C4-2B (cell line): Measurements from ENCODE around the gene SLC4A9.
"Not testable (repeated sequence)": the region's sequence is repeated elsewhere in the genome, so short reads cannot be mapped to it uniquely, and the experiment has no call there.

Source experiments
- H3K27ac ChIP-seq: fragments of 450-650 bp; 2 replicates; pipeline ENCODE4 v1.5.1; 2017
- ZFX ChIP-seq: fragments of 450-650 bp; IDR thresholded peaks from 2 replicates; pipeline ENCODE4 v1.6.1; 2017
- TF ChIP-seq, protein P1 (sequence below): fragments of 450-650 bp; conservative IDR thresholded peaks from 2 replicates; pipeline ENCODE4 v1.5.1; 2017; ENCODE audit warnings: mild to moderate bottlenecking

Gene SLC4A9

GRCh38 chr5:140418862-140419520 lies 59.0 kb downstream of the SLC4A9 start:
- no peak for TF ChIP-seq ZFX
- TF ChIP-seq, protein P1, sequence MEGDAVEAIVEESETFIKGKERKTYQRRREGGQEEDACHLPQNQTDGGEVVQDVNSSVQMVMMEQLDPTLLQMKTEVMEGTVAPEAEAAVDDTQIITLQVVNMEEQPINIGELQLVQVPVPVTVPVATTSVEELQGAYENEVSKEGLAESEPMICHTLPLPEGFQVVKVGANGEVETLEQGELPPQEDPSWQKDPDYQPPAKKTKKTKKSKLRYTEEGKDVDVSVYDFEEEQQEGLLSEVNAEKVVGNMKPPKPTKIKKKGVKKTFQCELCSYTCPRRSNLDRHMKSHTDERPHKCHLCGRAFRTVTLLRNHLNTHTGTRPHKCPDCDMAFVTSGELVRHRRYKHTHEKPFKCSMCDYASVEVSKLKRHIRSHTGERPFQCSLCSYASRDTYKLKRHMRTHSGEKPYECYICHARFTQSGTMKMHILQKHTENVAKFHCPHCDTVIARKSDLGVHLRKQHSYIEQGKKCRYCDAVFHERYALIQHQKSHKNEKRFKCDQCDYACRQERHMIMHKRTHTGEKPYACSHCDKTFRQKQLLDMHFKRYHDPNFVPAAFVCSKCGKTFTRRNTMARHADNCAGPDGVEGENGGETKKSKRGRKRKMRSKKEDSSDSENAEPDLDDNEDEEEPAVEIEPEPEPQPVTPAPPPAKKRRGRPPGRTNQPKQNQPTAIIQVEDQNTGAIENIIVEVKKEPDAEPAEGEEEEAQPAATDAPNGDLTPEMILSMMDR: no peak

DNA sequence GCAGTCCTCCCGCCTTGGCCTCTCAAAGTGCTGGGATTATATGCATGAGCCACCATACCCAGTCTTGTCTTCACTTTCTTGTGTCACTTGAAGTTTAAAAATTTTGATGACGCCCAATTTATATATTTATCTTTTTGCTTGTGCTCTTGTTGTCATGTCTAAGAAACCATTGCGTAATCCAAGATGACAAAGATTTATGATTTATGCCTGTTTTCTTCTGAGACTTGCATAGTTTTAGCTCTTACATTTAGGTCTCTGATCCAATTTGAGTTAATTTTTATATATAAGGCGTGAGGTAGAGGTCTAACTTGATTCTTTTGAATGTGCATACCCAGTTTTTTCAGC lies 60.2 kb downstream of the SLC4A9 start:
- no peak overlapping the region for H3K27ac ChIP-seq
- TF ChIP-seq, protein P1: no peak
- TF ChIP-seq ZFX: no peak

More at GRCh38 chr5:140418862-140419520, 59.0 kb downstream of the SLC4A9 start:
- H3K27ac ChIP-seq: no peak overlapping the region

DNA sequence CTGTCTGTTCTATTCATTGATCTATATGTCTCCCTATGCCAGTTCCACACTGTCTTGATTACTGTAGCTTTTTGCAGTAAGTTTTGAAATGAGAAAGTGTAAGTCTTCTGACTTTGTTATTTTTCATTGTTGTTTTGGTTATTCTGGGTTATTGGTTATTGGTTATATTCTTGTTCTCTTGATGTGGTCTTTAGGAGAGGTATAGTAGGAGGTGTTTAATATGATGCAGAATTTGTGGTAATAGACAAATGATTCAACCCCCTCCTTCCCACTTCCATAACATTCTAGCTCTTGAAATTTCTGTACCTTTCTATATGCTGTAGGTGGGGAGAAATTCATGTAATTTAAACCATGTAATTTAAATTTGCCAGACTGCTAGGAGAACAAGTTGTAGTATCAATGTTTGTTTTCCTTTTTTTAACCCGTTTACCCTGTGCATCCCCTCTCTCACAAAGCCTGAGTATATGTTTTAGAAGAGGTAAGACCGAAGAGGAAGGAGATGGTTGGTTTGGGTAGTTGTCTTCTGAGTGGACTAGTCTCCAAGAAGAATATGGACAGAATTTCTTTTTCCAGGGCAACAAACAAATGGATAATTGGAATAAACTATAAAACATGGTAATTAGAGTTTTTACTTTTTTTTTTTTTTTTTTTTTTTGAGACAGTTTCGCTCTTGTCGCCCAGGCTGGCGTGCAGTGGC lies 60.8 kb downstream of the SLC4A9 start:
- no peak overlapping the region for H3K27ac ChIP-seq
- no peak for TF ChIP-seq ZFX
- TF ChIP-seq, protein P1: no peak

DNA sequence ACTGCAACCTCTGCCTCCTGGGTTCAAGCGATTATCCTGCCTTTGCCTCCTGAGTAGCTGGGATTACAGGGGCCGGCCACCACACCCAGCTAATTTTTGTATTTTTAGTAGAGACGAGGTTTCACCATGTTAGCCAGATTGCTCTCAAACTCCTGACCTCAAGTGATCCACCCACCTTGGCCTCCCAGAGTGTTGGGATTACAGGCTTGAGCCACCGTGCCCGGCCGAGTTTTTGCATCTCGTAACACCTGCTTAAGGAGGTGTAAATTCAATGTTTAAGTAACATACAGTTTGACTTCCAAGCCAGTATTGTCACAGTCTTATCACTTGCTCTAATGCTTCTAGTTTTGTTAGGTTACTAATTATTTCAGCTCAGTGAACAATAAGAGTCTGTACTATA lies 61.4 kb downstream of the SLC4A9 start:
- not testable (repeated sequence) for H3K27ac ChIP-seq

GRCh38 chr5:140423609-140424008 lies 63.6 kb downstream of the SLC4A9 start:
- H3K27ac ChIP-seq: no peak overlapping the region
- TF ChIP-seq, protein P1: no peak
- TF ChIP-seq ZFX: no peak

DNA sequence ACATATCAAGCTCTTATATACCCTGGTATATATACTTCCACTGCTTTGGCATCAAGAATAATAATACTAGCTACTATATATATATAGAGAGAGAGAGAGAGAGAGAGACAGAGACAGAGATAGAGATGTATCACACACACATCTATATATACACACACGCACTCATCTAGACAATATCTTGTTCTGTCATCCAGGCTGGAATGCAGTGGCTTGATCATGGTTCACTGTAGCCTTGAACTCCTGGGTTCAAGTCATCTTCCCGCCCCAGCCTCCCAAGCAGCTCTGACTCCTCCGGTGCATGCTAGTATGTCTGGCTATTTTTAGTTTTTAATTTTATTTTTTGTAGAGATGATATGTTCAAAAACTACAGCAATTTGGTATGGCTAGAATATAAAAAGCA lies 64.1 kb downstream of the SLC4A9 start:
- TF ChIP-seq ZFX: no peak
- TF ChIP-seq, protein P1: no peak
- H3K27ac ChIP-seq: no peak overlapping the region
